ENCODE measurements around the gene SERPINB12. TPM values are rescaled to one million over a fixed set of nuclear protein-coding genes. Genes with fewer than 3 reads are reported as not detected.
A peak's percentile ranks its signal among the peaks of the same experiment; 100 is the strongest.

SERPINB12 gene
- polyA plus RNA-seq, 1 donor from 2014 or later, result not detected

DNA sequence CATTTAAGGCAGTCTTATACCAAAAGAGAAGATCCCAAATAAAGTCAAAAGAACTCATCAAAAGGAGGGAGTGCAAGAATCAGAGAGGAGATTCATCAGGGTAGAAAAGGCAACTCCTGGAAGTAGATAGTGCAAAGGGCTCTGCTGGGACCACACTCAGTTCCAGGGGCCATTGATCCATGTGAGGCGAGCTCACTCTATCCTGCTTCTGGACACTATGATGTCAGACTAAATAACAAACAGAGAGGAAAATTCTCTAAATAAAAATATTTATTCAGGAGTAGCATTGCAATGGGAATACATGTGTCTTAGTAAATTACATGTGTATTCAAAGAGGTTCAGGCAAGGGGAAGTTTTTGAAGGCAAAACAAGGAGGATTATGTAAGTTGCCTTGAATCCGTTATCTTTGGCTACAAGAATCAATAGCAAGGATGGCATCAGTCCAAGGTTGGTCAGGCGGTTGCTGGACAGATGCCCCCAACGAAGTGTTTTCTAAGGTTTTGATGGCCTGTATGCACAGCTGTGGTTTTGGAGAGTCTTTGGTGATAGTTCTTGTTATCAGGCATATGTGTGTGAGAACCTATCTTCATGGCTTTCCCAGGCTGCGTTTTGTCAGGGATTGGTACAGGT is 13.2 kb upstream of the SERPINB12 start:
- Mint-ChIP-seq H3K27ac (no peak overlapping the region), H3K4me1 (no peaks in the 10 kb centered on the region), H3K36me3 (no peaks in the 10 kb centered on the region), H3K27me3 (peaks cover 5% of the 10 kb centered on the region), H3K4me3 (peak overlapping the region in 1 of 4 donors; percentile 14), H3K9me3 (no peaks in the 10 kb centered on the region)

DNA sequence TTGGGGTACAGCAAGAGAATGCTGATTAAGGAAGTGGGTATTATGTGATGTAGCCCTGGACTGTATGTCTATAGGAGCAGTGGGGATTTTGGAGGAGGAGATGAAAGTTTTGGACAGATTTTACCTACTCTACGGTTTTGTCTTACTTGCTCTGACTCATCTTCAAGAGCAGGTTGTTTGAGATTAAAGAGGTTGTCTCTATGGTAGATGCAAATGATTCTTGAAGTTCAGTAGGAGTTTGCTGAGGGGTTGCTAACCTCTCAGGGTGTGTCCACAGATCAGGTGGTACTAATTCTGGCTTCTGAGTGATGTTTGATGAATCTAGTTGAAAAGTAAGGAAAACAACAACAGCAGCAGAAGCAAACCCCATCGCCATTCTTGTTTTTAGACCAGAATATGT is 9.7 kb upstream of the SERPINB12 start:
- H3K9me3 Mint-ChIP-seq, result no peaks in the 10 kb centered on the region
- no peaks in the 10 kb centered on the region for H3K36me3 Mint-ChIP-seq
- peaks cover 13% of the 10 kb centered on the region for H3K27me3 Mint-ChIP-seq
- H3K27ac Mint-ChIP-seq, result no peak overlapping the region
- H3K4me3 Mint-ChIP-seq, result no peak overlapping the region
- H3K4me1 Mint-ChIP-seq, result no peaks in the 10 kb centered on the region

DNA sequence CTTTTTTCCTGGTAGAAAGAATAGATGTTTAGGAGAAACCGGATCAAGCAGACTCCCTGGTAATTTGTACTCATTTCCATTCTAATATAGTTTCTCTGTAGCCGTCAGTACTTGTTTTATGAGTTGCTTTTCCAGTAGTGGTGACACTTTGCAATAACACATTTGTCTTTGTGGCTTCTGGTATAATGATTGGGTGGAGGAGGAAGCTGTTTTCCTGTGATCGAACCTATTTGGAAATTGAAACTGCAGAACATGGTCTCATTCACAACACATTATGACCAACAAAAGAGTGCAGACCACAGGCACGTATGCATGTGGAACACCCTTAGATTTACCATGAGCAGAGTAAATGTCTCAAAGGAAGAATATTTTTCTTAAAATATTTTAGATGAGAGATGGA is 7.6 kb upstream of the SERPINB12 start:
- Mint-ChIP-seq H3K4me1 (no peaks in the 10 kb centered on the region), H3K4me3 (no peak overlapping the region), H3K27me3 (peaks cover 15% of the 10 kb centered on the region), H3K9me3 (no peaks in the 10 kb centered on the region), H3K36me3 (no peaks in the 10 kb centered on the region), H3K27ac (no peak overlapping the region)

DNA sequence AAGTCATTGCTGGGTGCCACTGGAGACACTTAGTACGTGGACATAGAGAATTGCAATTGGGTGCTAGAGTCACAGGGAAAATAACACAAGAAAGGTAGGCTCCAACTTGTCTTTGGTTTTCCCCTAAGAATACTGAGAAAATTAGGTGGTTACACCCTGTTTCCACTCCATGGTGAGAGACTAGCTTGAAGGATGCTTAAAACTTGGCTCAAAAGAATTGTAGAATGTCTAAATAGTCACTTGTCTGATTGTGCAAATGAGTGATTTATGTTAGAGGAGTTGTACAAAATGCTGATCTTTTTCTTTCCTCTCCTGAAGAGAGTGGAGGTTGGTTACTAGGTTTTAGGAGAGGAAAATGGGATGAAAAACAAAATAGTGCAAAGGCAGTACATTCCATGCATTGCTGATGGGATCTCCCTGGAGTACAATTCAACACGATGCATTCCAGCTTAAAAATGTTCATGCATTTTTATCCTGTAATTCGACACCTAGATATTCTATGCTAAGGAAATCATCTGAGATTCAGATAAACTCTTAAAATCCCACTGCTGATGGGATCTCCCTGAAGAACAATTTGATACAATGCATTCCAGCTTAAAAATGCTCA is 2.2 kb upstream of the SERPINB12 start:
- Mint-ChIP-seq H3K4me3 (no peak overlapping the region), H3K36me3 (peaks cover 1% of the 10 kb centered on the region), H3K27me3 (peaks cover 2% of the 10 kb centered on the region), H3K27ac (no peak overlapping the region), H3K4me1 (no peaks in the 10 kb centered on the region), H3K9me3 (no peaks in the 10 kb centered on the region)

DNA sequence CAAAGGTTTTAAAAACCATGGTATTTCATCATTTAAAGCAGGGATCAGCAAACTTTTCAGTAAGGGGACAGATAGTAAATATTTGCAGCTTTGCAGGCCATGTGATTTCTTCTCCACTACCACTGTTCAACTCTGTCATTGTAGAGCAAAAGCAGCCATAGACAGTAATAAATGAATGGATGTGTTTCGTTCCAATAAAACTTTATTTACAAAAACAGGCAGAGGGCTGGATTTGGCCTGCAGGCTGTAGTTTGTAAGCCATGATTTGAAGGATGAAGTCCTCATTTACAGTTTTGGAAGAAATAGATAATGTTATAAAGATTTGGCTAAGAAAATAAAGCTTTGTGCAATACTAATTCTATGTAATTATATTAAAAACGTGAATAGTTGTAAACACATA is 1.8 kb downstream of the SERPINB12 start:
- H3K4me3 Mint-ChIP-seq, result no peak overlapping the region
- H3K27ac Mint-ChIP-seq, result no peak overlapping the region
- H3K4me1 Mint-ChIP-seq, result no peaks in the 10 kb centered on the region
- H3K9me3 Mint-ChIP-seq, result no peaks in the 10 kb centered on the region
- peaks cover 5% of the 10 kb centered on the region for H3K27me3 Mint-ChIP-seq
- peaks cover 1% of the 10 kb centered on the region for H3K36me3 Mint-ChIP-seq

DNA sequence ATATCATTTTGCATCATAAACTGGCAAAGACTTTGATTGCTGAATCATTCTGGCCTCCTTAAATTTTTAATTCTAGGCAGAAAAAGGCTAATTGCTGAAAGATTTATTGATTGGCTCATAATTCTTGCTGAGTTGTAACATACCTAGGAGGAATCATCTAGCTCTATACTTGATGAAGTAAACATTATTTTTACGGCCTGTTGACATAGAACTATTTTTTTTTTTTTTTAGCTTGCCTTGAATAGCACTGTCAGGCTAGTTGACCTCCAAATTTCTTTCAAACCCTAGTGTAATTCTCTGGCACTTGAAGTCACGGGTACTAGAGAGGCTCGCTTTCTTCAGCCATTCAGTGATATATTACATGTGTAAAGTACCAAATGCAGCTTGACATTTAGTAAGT is 2.8 kb downstream of the SERPINB12 start:
- Mint-ChIP-seq H3K4me1 (no peaks in the 10 kb centered on the region), H3K27me3 (peaks cover 7% of the 10 kb centered on the region), H3K27ac (no peak overlapping the region), H3K36me3 (peaks cover 1% of the 10 kb centered on the region), H3K4me3 (no peak overlapping the region), H3K9me3 (no peaks in the 10 kb centered on the region)

DNA sequence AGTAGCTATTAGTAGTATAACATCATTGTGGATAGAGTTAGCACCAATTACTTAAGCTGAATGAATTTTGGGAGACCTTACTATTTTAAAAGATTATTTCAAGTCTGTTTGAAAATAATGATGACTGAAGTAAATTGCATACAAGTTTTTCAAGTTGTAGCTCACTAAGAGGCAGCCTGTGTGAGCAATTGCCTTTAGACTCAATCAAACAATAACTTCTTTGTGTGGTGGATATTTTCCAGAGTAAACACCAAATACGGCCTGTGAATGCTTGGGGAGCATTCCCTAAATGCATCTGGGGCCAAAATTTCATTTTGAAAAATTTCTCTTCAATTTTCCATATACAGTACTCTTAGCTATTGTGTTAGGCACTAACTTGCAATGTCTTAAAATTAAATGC is 7.9 kb downstream of the SERPINB12 start:
- Mint-ChIP-seq H3K9me3 (no peaks in the 10 kb centered on the region), H3K4me1 (peaks cover 0 to 2% (median 2%) of the 10 kb centered on the region in 3 donors), H3K27me3 (peaks cover 7% of the 10 kb centered on the region), H3K27ac (no peak overlapping the region), H3K36me3 (no peaks in the 10 kb centered on the region), H3K4me3 (no peak overlapping the region)

DNA sequence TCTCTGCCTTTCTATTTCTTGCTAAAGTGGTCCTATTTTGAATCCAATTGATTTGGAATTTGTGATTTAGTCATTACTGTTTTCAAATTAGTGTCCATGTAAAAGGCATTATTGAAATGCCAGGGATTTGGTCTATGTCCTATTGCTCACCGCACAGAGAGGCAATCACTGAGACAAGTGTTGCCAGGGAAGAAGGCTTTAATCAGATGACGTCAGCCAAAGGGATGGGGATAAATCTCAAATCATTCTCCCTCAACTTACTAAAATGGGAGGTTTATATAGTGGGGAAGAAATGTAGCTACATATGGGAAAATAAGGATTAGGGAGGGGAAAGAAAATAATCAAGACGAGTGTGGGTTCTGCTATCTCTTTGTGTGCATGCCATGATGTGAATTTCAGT is 9.6 kb downstream of the SERPINB12 start:
- Mint-ChIP-seq H3K4me1 (peaks cover 0 to 2% (median 2%) of the 10 kb centered on the region in 3 donors), H3K9me3 (no peaks in the 10 kb centered on the region), H3K4me3 (no peak overlapping the region), H3K27me3 (peaks cover 7% of the 10 kb centered on the region), H3K27ac (no peak overlapping the region), H3K36me3 (no peaks in the 10 kb centered on the region)

DNA sequence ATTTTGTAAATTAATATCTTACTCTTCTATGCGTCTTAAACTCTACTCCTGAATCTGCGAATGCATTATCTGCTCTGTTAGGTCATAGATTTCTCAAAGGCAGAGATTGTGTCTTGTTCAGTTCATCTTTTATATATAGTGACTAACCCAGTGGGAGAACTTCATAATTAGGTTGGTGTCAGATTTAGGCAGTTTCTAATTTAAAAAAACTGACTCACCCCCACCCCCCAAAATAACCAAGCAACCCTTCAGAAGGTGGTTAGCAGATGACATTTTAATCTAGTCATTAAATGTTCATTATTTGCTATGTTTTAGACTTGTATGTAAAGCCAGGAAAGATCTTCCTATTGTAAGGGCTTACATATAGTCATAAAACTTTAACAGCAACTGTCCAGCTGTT is 10.4 kb downstream of the SERPINB12 start:
- Mint-ChIP-seq H3K4me3 (no peak overlapping the region), H3K27ac (no peak overlapping the region), H3K4me1 (peaks cover 0 to 2% (median 2%) of the 10 kb centered on the region in 3 donors), H3K27me3 (peaks cover 6% of the 10 kb centered on the region), H3K9me3 (no peaks in the 10 kb centered on the region), H3K36me3 (no peaks in the 10 kb centered on the region)

DNA sequence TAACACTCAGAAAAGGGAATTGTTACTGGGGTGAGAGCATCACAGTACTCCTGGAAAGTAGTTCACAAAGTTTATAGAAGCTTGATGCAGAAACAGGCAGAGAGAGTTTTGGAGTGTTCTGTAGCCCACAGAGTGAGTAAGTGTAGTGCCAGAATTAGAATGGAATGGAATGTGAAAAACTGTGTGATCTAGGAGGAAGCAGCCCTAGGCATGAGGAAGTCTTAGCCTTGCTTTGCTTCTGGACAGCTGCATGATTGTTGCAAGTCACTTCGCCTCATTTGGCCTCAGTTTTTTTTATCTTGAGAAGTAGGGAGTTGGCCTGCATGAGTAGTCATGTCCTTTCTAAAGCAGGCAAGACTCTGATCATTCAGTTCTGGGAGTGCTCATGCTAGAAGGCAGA is 10.9 kb downstream of the SERPINB12 start:
- Mint-ChIP-seq H3K36me3 (no peaks in the 10 kb centered on the region), H3K4me1 (peaks cover 0 to 2% (median 2%) of the 10 kb centered on the region in 3 donors), H3K27me3 (peaks cover 2% of the 10 kb centered on the region), H3K27ac (no peak overlapping the region), H3K4me3 (no peak overlapping the region), H3K9me3 (no peaks in the 10 kb centered on the region)

DNA sequence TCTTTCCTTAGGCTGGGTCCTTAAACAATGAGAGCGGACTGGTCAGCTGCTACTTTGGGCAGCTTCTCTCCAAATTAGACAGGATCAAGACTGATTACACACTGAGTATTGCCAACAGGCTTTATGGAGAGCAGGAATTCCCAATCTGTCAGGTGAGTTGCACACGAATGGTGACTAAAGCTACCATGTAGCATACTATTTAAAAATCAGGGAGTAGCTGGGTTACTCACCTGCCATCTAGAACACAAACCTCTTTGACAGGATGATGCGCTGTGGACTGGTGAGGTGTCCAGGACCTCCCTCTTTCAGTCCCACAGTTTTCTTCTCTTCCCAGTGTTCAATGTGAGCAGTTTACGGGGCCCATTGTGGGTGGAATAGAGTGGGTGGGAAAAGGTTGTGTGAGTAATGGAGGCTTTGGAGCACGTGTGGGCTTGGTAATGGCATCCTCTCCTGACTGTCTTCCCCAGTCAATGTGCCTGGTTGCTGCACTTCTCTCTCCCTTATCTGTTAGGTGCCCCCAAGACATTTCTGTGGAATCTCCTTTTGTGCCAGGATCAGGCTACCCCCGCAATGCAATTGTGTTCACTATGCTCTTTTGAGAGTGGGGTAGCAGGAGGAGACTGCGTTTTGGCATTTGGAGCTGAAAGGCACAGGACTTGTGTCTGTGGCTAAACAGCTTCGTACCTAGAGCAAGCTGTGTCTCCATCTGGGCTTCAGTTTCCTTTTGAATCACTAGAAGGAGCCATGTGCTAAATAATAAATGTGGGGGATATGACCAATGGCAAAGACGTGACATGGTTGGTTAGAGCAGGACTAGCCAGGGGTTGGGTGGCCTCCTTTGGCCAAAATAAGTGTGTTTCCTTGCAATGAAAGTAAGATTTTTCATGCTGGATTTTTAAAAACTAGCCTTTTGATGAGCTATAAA is 17.7 kb downstream of the SERPINB12 start:
- H3K4me1 Mint-ChIP-seq, result peaks cover 6 to 15% (median 13%) of the 10 kb centered on the region in 3 donors
- no peaks in the 10 kb centered on the region for H3K27me3 Mint-ChIP-seq
- no peaks in the 10 kb centered on the region for H3K36me3 Mint-ChIP-seq
- H3K9me3 Mint-ChIP-seq, result no peaks in the 10 kb centered on the region
- no peak overlapping the region for H3K27ac Mint-ChIP-seq
- no peak overlapping the region for H3K4me3 Mint-ChIP-seq

DNA sequence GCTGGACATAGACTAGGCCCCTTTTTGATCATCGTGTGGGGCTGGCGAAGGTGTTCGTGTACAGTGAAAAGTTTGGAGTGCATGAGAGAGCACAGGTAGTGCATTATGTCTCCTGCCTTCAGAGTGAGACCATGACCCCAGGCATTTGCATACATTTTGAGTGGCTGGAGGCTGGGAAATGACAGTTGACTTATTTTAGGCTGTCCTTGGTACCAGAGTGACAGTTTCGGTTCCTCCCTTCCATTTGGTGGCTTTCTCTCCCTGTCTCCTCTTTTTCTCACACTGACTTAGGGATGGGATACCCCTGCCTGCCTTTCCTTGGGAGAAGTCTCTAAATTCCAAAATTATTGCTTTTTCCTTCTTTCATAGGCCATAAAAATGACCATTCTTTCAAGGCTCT is 20.1 kb downstream of the SERPINB12 start:
- peak overlapping the region in 2 of 4 donors; percentile 1 to 67 for H3K4me3 Mint-ChIP-seq
- no peaks in the 10 kb centered on the region for H3K36me3 Mint-ChIP-seq
- no peaks in the 10 kb centered on the region for H3K9me3 Mint-ChIP-seq
- no peaks in the 10 kb centered on the region for H3K27me3 Mint-ChIP-seq
- H3K27ac Mint-ChIP-seq, result peak overlapping the region in 2 of 3 donors; percentile 2 to 43
- H3K4me1 Mint-ChIP-seq, result peaks cover 6 to 15% (median 13%) of the 10 kb centered on the region in 3 donors

DNA sequence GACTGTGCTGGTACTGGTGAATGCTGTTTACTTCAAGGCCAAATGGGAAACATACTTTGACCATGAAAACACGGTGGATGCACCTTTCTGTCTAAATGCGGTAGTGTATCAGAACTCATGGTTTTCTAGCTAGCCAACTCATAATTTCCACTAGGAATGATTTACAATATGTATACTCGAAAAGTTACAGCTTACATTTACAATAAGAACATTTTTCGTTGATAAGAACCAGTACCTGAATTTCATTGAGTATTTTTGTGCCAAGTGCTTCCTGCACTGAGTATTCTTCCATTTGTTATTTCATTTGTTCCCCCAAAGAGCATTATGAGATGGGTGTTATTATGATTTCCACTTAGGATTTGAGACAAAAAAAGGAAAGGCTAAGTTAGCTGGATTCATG is 21.9 kb downstream of the SERPINB12 start:
- H3K9me3 Mint-ChIP-seq, result peaks cover 0 to 4% (median 0%) of the 10 kb centered on the region in 3 donors

DNA sequence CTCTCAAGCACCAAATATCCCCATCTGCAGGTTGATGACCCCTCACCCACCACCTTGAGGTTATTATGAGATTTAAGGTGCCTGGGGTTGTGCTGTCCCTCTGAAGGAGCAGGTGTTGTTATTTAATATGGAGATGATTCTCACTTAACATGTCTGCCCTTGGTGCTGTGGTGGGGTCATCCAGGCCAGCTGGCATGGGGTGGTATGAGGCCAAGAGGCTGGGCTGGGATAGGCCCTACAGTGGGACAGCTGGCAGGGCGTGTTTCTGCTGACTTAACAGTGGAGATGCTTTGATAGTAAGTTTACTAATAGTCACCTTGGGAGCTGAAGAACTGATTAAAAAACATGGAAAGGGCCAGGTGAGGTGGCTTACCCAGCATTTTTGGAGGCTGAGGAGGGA is 22.4 kb downstream of the SERPINB12 start:
- Mint-ChIP-seq H3K4me3 (no peak overlapping the region), H3K27me3 (peaks cover 3% of the 10 kb centered on the region), H3K4me1 (peaks cover 6 to 15% (median 13%) of the 10 kb centered on the region in 3 donors), H3K27ac (no peak overlapping the region), H3K36me3 (no peaks in the 10 kb centered on the region), H3K9me3 (peaks cover 0 to 4% (median 0%) of the 10 kb centered on the region in 3 donors)

More for the DNA sequence above, 21.9 kb downstream of the SERPINB12 start:
- H3K27me3 Mint-ChIP-seq, result peaks cover 3% of the 10 kb centered on the region
- H3K36me3 Mint-ChIP-seq, result no peaks in the 10 kb centered on the region
- H3K4me3 Mint-ChIP-seq, result peak overlapping the region in 1 of 4 donors; percentile 52
- H3K4me1 Mint-ChIP-seq, result peaks cover 6 to 15% (median 13%) of the 10 kb centered on the region in 3 donors
- H3K27ac Mint-ChIP-seq, result no peak overlapping the region

DNA sequence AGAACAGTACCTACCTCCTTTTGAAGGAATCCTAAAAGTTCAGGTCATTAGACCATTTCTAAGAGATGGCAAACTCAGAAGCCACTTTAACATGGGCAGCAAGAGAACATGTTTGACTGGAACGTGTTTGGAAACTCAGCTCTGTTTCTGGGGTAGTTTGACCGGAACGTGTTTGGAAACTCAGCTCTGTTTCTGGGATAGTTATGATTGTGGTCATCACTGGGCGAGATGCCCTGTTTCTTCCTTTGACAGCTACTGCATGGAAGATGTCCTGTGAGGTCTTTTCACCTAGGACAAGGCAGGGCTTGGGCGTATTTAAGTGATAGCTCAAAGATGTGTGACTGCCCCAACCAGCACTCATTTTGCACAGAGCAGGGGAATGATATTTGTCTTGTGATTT is 25.1 kb downstream of the SERPINB12 start:
- H3K4me1 Mint-ChIP-seq, result peaks cover 3 to 8% (median 4%) of the 10 kb centered on the region in 3 donors
- H3K9me3 Mint-ChIP-seq, result peaks cover 0 to 4% (median 0%) of the 10 kb centered on the region in 3 donors
- no peak overlapping the region for H3K27ac Mint-ChIP-seq
- H3K4me3 Mint-ChIP-seq, result no peak overlapping the region
- H3K27me3 Mint-ChIP-seq, result peaks cover 11% of the 10 kb centered on the region
- H3K36me3 Mint-ChIP-seq, result no peaks in the 10 kb centered on the region
